Endothelial cell (in vitro differentiated cells): ENCODE results near the gene HIVEP3. TPM values are rescaled to one million over a fixed set of nuclear protein-coding genes. Genes with fewer than 3 reads are reported as not detected.

Experiments used
- DNase-seq: peaks from one replicate; pipeline ENCODE4 v3.0.0; 2021; ENCODE audit warnings: low spot score
- H3K27ac Mint-ChIP-seq: one replicate; pipeline ENCODE4 v1.8.0; 2021; ENCODE audit warnings: mixed read lengths, inconsistent platforms; ENCODE audit not compliant: unreplicated experiment
- H3K27me3 Mint-ChIP-seq: one replicate; pipeline ENCODE4 v1.8.0; 2021; ENCODE audit warnings: mild to moderate bottlenecking, moderate library complexity, mixed read lengths, inconsistent platforms; ENCODE audit not compliant: unreplicated experiment
- H3K36me3 Mint-ChIP-seq: one replicate; pipeline ENCODE4 v1.8.0; 2021; ENCODE audit warnings: mild to moderate bottlenecking, low read depth, mixed read lengths, inconsistent platforms; ENCODE audit not compliant: unreplicated experiment
- H3K4me1 Mint-ChIP-seq: one replicate; pipeline ENCODE4 v1.8.0; 2021; ENCODE audit warnings: mild to moderate bottlenecking, mixed read lengths, inconsistent platforms; ENCODE audit not compliant: unreplicated experiment
- H3K4me3 Mint-ChIP-seq: one replicate; pipeline ENCODE4 v1.8.0; 2021; ENCODE audit warnings: mild to moderate bottlenecking, mixed read lengths, inconsistent platforms; ENCODE audit not compliant: unreplicated experiment
- H3K9me3 Mint-ChIP-seq: one replicate; pipeline ENCODE4 v1.8.0; 2021; ENCODE audit warnings: mixed read lengths, inconsistent platforms; ENCODE audit not compliant: unreplicated experiment
- total RNA-seq: library from RNA; stranded (reverse); fragmentation: NEBNext Ultra II Directional; extraction: Animal tissue kit (Norgen Biotek cat#: 25700); gene quantifications from one replicate; pipeline ENCODE4 v1.2.1, GENCODE V29; 2021; ENCODE audit not compliant: unreplicated experiment
- TF ChIP-seq, protein P1 (sequence below): fragments of 200-600 bp; sonication (generic); IDR thresholded peaks from one replicate; pipeline ENCODE4 v1.5.0; 2021; ENCODE audit warnings: antibody characterized with exemption; ENCODE audit not compliant: unreplicated experiment

The HIVEP3 gene
- total RNA-seq, 1 donor from 2014 or later: 8.9 TPM

DNA sequence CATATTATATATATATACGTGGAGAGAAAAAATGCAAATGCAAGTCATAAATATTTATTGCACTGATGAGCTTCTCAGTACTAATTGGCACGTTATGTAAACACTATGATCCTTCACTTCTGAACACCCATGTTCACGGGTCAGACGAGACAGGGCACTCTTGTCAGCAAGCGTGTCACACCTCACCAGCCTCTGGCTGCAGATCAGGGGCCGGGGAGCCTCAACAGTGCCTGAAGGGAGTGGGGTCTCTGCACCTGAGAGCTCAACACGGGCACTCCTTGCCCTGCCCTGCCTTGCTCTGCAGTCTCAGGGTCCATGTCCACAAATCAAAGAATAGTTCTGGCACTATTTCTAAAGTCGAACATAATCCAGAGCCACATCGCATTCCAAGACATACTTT, 409 bp upstream of the HIVEP3 start:
- no peak for DNase-seq
- Mint-ChIP-seq H3K9me3 (no peaks in the 10 kb centered on the region), H3K36me3 (peaks cover 4% of the 10 kb centered on the region), H3K4me3 (no peak overlapping the region), H3K4me1 (peaks cover 24% of the 10 kb centered on the region), H3K27me3 (peaks cover 1% of the 10 kb centered on the region), H3K27ac (no peak overlapping the region)
- TF ChIP-seq, protein P1, sequence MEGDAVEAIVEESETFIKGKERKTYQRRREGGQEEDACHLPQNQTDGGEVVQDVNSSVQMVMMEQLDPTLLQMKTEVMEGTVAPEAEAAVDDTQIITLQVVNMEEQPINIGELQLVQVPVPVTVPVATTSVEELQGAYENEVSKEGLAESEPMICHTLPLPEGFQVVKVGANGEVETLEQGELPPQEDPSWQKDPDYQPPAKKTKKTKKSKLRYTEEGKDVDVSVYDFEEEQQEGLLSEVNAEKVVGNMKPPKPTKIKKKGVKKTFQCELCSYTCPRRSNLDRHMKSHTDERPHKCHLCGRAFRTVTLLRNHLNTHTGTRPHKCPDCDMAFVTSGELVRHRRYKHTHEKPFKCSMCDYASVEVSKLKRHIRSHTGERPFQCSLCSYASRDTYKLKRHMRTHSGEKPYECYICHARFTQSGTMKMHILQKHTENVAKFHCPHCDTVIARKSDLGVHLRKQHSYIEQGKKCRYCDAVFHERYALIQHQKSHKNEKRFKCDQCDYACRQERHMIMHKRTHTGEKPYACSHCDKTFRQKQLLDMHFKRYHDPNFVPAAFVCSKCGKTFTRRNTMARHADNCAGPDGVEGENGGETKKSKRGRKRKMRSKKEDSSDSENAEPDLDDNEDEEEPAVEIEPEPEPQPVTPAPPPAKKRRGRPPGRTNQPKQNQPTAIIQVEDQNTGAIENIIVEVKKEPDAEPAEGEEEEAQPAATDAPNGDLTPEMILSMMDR: no peak

DNA sequence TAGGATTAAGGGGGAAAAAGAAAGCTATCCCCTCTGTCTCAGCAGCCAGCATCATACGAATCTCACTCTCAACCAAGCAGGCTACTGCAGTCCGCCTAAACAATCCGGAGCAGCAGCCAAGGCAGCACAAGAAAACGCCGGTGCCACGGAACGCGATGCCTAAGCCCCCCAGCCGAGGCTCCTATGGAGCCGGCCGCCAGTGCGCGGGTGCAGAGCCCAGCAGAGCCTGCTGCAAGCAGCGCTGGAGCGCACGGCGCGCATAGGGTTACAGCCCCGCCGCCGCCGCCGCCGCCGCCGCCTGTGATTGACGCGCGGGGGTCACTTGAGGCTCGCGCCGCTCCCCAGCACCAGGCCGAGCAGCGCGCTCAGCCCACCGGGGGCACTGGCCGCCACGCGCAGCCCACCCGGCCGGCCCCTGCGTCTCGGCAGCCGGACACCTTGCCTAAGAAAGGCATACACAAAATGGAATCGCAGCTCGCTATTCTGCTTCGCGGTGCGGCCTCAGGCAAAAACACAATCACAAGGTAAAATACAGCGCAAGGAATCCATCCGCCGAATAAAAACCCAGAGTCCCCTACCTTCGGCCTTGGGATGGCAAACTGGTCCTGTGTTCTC, 780 bp downstream of the HIVEP3 start:
- DNase-seq: peak; percentile 44
- no peaks in the 10 kb centered on the region for H3K36me3 Mint-ChIP-seq
- TF ChIP-seq, protein P1: no peak
- H3K9me3 Mint-ChIP-seq: no peaks in the 10 kb centered on the region
- peaks cover 24% of the 10 kb centered on the region for H3K4me1 Mint-ChIP-seq
- H3K27ac Mint-ChIP-seq: no peak overlapping the region
- H3K27me3 Mint-ChIP-seq: peaks cover 1% of the 10 kb centered on the region
- peak overlapping the region; percentile 88 for H3K4me3 Mint-ChIP-seq

DNA sequence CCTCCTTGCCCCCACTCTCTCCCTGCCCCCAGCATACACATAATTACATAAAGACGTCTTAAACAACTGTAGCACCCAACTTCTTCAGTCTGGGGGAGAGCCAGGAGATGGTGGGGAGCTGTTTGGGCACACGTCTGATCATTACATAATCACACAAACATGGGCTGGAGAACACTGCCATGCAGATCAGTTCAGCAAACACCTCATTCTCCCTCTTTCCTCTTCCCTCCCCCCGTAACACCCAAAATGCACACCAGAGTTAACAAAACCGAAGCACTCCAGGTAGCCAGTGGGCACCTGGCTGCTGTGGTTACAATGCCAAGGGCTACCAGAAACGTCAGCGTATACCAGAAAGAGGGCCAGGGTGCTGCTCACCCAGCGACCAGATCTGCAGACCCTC, 1.6 kb downstream of the HIVEP3 start:
- Mint-ChIP-seq H3K27ac (no peak overlapping the region), H3K4me3 (no peak overlapping the region), H3K27me3 (peaks cover 1% of the 10 kb centered on the region)

DNA sequence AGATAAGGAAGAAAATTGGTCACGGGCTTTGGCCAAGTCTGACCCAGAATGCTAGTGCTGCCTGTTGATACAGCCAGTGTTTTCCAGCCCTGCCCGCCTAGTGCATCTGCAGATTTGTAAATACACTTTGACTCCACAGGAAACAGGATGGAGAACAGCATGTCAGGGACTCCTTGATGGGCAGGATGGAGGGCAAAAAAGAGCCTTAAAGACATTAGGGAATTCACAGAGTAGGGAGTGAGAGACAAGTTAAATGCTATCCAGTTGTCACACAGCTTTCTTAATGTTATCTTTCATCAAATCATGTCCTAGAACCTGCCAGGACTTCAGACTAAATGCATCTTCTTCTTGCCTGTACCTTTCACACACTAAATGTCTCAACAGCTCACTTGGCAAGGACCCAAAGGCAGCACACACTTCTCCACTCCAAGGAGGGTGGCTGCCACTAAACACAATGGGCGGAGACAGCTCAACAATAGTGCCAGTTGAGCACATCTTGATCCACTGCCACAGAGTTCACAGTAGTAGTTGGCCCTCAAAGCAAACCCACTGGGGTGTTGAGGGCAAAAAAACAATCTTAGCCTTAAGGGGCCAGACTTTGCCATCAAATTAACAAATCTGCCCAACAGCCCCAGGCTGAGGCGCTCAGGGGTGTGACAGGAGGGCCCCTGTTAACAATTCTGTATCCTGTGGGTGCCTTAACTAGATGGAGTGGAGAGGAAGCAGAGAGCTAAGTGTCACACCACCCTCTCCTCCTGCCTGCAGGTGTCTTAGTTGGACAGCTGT, 2.7 kb downstream of the HIVEP3 start:
- no peak for DNase-seq
- peaks cover 1% of the 10 kb centered on the region for H3K27me3 Mint-ChIP-seq
- H3K4me1 Mint-ChIP-seq: peaks cover 24% of the 10 kb centered on the region

More for the DNA sequence above, 1.6 kb downstream of the HIVEP3 start:
- Mint-ChIP-seq H3K9me3 (no peaks in the 10 kb centered on the region), H3K36me3 (no peaks in the 10 kb centered on the region), H3K4me1 (peaks cover 24% of the 10 kb centered on the region)
- DNase-seq: no peak
- TF ChIP-seq, protein P1: no peak

More for the DNA sequence above, 2.7 kb downstream of the HIVEP3 start:
- Mint-ChIP-seq H3K27ac (no peak overlapping the region), H3K4me3 (no peak overlapping the region), H3K36me3 (no peaks in the 10 kb centered on the region), H3K9me3 (no peaks in the 10 kb centered on the region)
- TF ChIP-seq, protein P1: no peak
